ENCODE measurements around the gene SAFB.

Gene SAFB

DNA sequence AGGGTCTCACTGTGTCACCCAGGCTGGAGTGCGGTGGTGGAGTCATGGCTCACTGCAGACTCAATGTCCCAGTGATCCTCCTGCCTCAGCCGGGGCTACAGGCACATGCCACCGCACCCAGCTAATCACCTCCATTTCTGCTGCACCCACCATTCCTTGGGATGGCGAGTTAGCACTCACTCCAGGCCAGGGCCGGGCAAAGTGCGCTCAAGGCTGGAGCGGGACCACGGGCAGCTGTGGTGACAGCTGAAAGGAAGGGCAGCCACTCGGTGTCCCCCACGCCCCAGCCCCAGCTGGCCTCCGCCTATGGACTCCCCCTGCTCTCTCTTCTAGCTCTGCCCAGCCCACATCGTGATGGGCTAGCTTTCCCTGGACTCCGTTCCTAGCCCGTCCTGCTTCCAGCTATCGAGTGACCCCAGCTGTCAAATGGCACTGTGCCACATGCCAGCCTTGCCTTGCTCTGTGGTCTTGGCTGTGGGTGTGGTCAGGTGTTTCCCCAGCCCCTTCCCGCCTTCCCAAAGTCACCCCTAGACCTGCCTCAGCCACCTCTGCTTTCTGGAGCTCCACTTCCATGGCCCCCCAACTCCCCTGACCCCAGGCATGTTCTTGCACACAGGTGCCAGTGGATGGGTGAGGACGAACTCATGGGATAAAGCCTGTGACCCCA, 53.4 kb downstream of the SAFB start:
- Histone ChIP-seq H3K18ac (ENCODE audit: low read length) (no peak overlapping the region), H3K4me1 (ENCODE audit: control insufficient read depth in 1 of 2, insufficient read depth in 2 of 2, low read length in 2 of 2) (peaks cover 9% of the 10 kb centered on the region in 2 experiments), H3K4me3 (ENCODE audit: low read depth, low read length) (no peak overlapping the region), H3K27ac (ENCODE audit: low read depth, low read length) (no peak overlapping the region), H3K27me3 (ENCODE audit: insufficient read depth, low read length) (no peaks in the 10 kb centered on the region), H4K8ac (ENCODE audit: low read depth, low read length) (no peak overlapping the region), H3K9me3 (ENCODE audit: insufficient read depth, low read depth, low read length) (no peaks in the 10 kb centered on the region), H3K14ac (ENCODE audit: low read length) (no peak overlapping the region), H4K91ac (ENCODE audit: low read depth, low read length) (no peak overlapping the region), H3K36me3 (ENCODE audit: control insufficient read depth in 1 of 2, insufficient read depth in 2 of 2, low read length in 2 of 2) (peaks cover 15 to 20% of the 10 kb centered on the region in 2 experiments), H4K12ac (ENCODE audit: low read depth, low read length) (no peak overlapping the region), H2AK5ac (ENCODE audit: low read length) (no peak overlapping the region), H2BK12ac (ENCODE audit: low read length) (no peak overlapping the region), H3K79me2 (ENCODE audit: control insufficient read depth, insufficient read depth, low read length, poor library complexity) (peaks cover 11% of the 10 kb centered on the region), H3K23ac (ENCODE audit: low read length) (no peak overlapping the region), H2BK5ac (ENCODE audit: low read depth, low read length, poor library complexity) (no peak overlapping the region), H3K4ac (ENCODE audit: low read depth, low read length) (no peak overlapping the region), H2AFZ (ENCODE audit: insufficient read depth, low read length, poor library complexity) (no peak overlapping the region), H2BK120ac (ENCODE audit: insufficient read depth, low read length, poor library complexity) (no peak overlapping the region), H3K79me1 (ENCODE audit: low read length) (peaks cover 12% of the 10 kb centered on the region), H3K4me2 (ENCODE audit: low read length) (no peak overlapping the region), H3K9ac (ENCODE audit: low read length) (no peak overlapping the region)
- DNase-seq = no peak
- no CpG with 5 or more reads among the region's 17 CpGs for WGBS (ENCODE audit: extremely low coverage, insufficient coverage, insufficient read length)

GRCh38 chr19:5676772-5677105, 53.9 kb downstream of the SAFB start:
- Histone ChIP-seq H3K4me2 (ENCODE audit: low read length) (no peak overlapping the region), H3K27ac (ENCODE audit: low read depth, low read length) (no peak overlapping the region), H3K23ac (ENCODE audit: low read length) (no peak overlapping the region), H2AFZ (ENCODE audit: insufficient read depth, low read length, poor library complexity) (no peak overlapping the region), H4K8ac (ENCODE audit: low read depth, low read length) (no peak overlapping the region), H3K27me3 (ENCODE audit: insufficient read depth, low read length) (no peaks in the 10 kb centered on the region), H3K4me3 (ENCODE audit: low read depth, low read length) (no peak overlapping the region), H2BK12ac (ENCODE audit: low read length) (no peak overlapping the region), H4K12ac (ENCODE audit: low read depth, low read length) (no peak overlapping the region), H3K18ac (ENCODE audit: low read length) (no peak overlapping the region), H2BK5ac (ENCODE audit: low read depth, low read length, poor library complexity) (no peak overlapping the region), H3K4ac (ENCODE audit: low read depth, low read length) (no peak overlapping the region), H3K9ac (ENCODE audit: low read length) (no peak overlapping the region), H3K4me1 (ENCODE audit: control insufficient read depth in 1 of 2, insufficient read depth in 2 of 2, low read length in 2 of 2) (peaks cover 11 to 13% of the 10 kb centered on the region in 2 experiments), H2AK5ac (ENCODE audit: low read length) (no peak overlapping the region), H3K79me2 (ENCODE audit: control insufficient read depth, insufficient read depth, low read length, poor library complexity) (peaks cover 12% of the 10 kb centered on the region), H3K79me1 (ENCODE audit: low read length) (peaks cover 12% of the 10 kb centered on the region), H4K91ac (ENCODE audit: low read depth, low read length) (no peak overlapping the region), H3K9me3 (ENCODE audit: insufficient read depth, low read depth, low read length) (no peaks in the 10 kb centered on the region), H3K14ac (ENCODE audit: low read length) (no peak overlapping the region), H3K36me3 (ENCODE audit: control insufficient read depth in 1 of 2, insufficient read depth in 2 of 2, low read length in 2 of 2) (peaks cover 12 to 16% of the 10 kb centered on the region in 2 experiments), H2BK120ac (ENCODE audit: insufficient read depth, low read length, poor library complexity) (no peak overlapping the region)
- DNase-seq = no peak
- no CpG with 5 or more reads among the region's 13 CpGs for WGBS (ENCODE audit: extremely low coverage, insufficient coverage, insufficient read length)

- H3K79me2 ChIP-seq (ENCODE audit: control insufficient read depth, insufficient read depth, low read length, poor library complexity) = peaks cover 12% of the 10 kb centered on the region
- no peak overlapping the region for H4K8ac ChIP-seq (ENCODE audit: low read depth, low read length)
- H3K14ac ChIP-seq (ENCODE audit: low read length) = no peak overlapping the region
- no peaks in the 10 kb centered on the region for H3K9me3 ChIP-seq (ENCODE audit: insufficient read depth, low read depth, low read length)
- no peak overlapping the region for H2BK12ac ChIP-seq (ENCODE audit: low read length)
- H4K91ac ChIP-seq (ENCODE audit: low read depth, low read length) = no peak overlapping the region
- H3K18ac ChIP-seq (ENCODE audit: low read length) = no peak overlapping the region
- peaks cover 12% of the 10 kb centered on the region for H3K79me1 ChIP-seq (ENCODE audit: low read length)
- H2BK120ac ChIP-seq (ENCODE audit: insufficient read depth, low read length, poor library complexity) = no peak overlapping the region
- WGBS (ENCODE audit: extremely low coverage, insufficient coverage, insufficient read length) = no CpG with 5 or more reads among the region's 10 CpGs
- no peak overlapping the region for H2AK5ac ChIP-seq (ENCODE audit: low read length)
- H4K12ac ChIP-seq (ENCODE audit: low read depth, low read length) = no peak overlapping the region
- H2AFZ ChIP-seq (ENCODE audit: insufficient read depth, low read length, poor library complexity) = no peak overlapping the region
- H3K23ac ChIP-seq (ENCODE audit: low read length) = no peak overlapping the region
- peaks cover 9 to 12% of the 10 kb centered on the region in 2 experiments for H3K36me3 ChIP-seq (ENCODE audit: control insufficient read depth in 1 of 2, insufficient read depth in 2 of 2, low read length in 2 of 2)
- DNase-seq = no peak
- H3K4me3 ChIP-seq (ENCODE audit: low read depth, low read length) = no peak overlapping the region
- H3K4me2 ChIP-seq (ENCODE audit: low read length) = no peak overlapping the region
- no peak overlapping the region for H2BK5ac ChIP-seq (ENCODE audit: low read depth, low read length, poor library complexity)
- no peak overlapping the region for H3K4ac ChIP-seq (ENCODE audit: low read depth, low read length)
- no peak overlapping the region for H3K9ac ChIP-seq (ENCODE audit: low read length)
- H3K27ac ChIP-seq (ENCODE audit: low read depth, low read length) = no peak overlapping the region
- H3K4me1 ChIP-seq (ENCODE audit: control insufficient read depth in 1 of 2, insufficient read depth in 2 of 2, low read length in 2 of 2) = peaks cover 13 to 14% of the 10 kb centered on the region in 2 experiments
- no peaks in the 10 kb centered on the region for H3K27me3 ChIP-seq (ENCODE audit: insufficient read depth, low read length)
Measured at GRCh38 chr19:5677136-5677535, 54.3 kb downstream of the SAFB start.

- Histone ChIP-seq H2BK5ac (ENCODE audit: low read depth, low read length, poor library complexity) (no peak overlapping the region), H2BK120ac (ENCODE audit: insufficient read depth, low read length, poor library complexity) (no peak overlapping the region), H3K4me2 (ENCODE audit: low read length) (no peak overlapping the region), H3K9ac (ENCODE audit: low read length) (no peak overlapping the region), H3K79me2 (ENCODE audit: control insufficient read depth, insufficient read depth, low read length, poor library complexity) (peaks cover 12% of the 10 kb centered on the region), H3K79me1 (ENCODE audit: low read length) (peaks cover 12% of the 10 kb centered on the region), H4K12ac (ENCODE audit: low read depth, low read length) (no peak overlapping the region), H3K4ac (ENCODE audit: low read depth, low read length) (no peak overlapping the region), H2BK12ac (ENCODE audit: low read length) (no peak overlapping the region), H4K91ac (ENCODE audit: low read depth, low read length) (no peak overlapping the region), H3K14ac (ENCODE audit: low read length) (no peak overlapping the region), H2AFZ (ENCODE audit: insufficient read depth, low read length, poor library complexity) (no peak overlapping the region), H3K36me3 (ENCODE audit: control insufficient read depth in 1 of 2, insufficient read depth in 2 of 2, low read length in 2 of 2) (peaks cover 9 to 12% of the 10 kb centered on the region in 2 experiments), H3K18ac (ENCODE audit: low read length) (no peak overlapping the region), H2AK5ac (ENCODE audit: low read length) (no peak overlapping the region), H3K27ac (ENCODE audit: low read depth, low read length) (no peak overlapping the region), H3K9me3 (ENCODE audit: insufficient read depth, low read depth, low read length) (no peaks in the 10 kb centered on the region), H3K23ac (ENCODE audit: low read length) (no peak overlapping the region), H3K27me3 (ENCODE audit: insufficient read depth, low read length) (no peaks in the 10 kb centered on the region), H4K8ac (ENCODE audit: low read depth, low read length) (no peak overlapping the region), H3K4me3 (ENCODE audit: low read depth, low read length) (no peak overlapping the region), H3K4me1 (ENCODE audit: control insufficient read depth in 1 of 2, insufficient read depth in 2 of 2, low read length in 2 of 2) (peaks cover 13 to 15% of the 10 kb centered on the region in 2 experiments)
- no CpG with 5 or more reads among the region's 9 CpGs for WGBS (ENCODE audit: extremely low coverage, insufficient coverage, insufficient read length)
- no peak for DNase-seq
Measured at GRCh38 chr19:5677580-5677979, 54.7 kb downstream of the SAFB start.

Data from trophoblast cell (in vitro differentiated cells and primary cell).